Activated CD4-positive, alpha-beta memory T cell treated with anti-CD3 and anti-CD28 coated beads, Interleukin-2, amount 10 ng/mL, durations not matched to agents 7 days and 5 days (primary cell): ENCODE results near the gene TLX2. TPM values are rescaled to one million over a fixed set of nuclear protein-coding genes. Genes with fewer than 3 reads are reported as not detected.
A peak's percentile ranks its signal among the peaks of the same experiment; 100 is the strongest.

ENCODE experiments used
- CTCF ChIA-PET: fragments of 350-600 bp; sonication (Branson Sonifier 250); formaldehyde crosslinking; loops from one replicate; lab custom pipeline; 2021; ENCODE audit warnings: antibody characterized with exemption, inconsistent platforms; lab: Charles Lee
- POLR2A ChIA-PET: fragments of 350-600 bp; sonication (Branson Sonifier 250); formaldehyde crosslinking; loops from one replicate; lab custom pipeline; 2021; ENCODE audit warnings: antibody characterized with exemption; lab: Charles Lee
- DNase-seq: peaks from one replicate; pipeline ENCODE4 v3.0.0-alpha.2; 2020
- H3K27ac Mint-ChIP-seq: one replicate; pipeline ENCODE4 v1.8.0; 2021; ENCODE audit warnings: mild to moderate bottlenecking, mixed read lengths
- H3K27me3 Mint-ChIP-seq: one replicate; pipeline ENCODE4 v1.8.0; 2021; ENCODE audit warnings: mixed read lengths
- H3K36me3 Mint-ChIP-seq: one replicate; pipeline ENCODE4 v1.8.0; 2021; ENCODE audit warnings: low read depth, mixed read lengths
- H3K4me1 Mint-ChIP-seq: one replicate; pipeline ENCODE4 v1.8.0; 2021; ENCODE audit warnings: mixed read lengths
- H3K4me3 Mint-ChIP-seq: one replicate; pipeline ENCODE4 v1.8.0; 2021; ENCODE audit warnings: mild to moderate bottlenecking, mixed read lengths
- H3K9me3 Mint-ChIP-seq: one replicate; pipeline ENCODE4 v1.8.0; 2021; ENCODE audit warnings: mixed read lengths
- total RNA-seq, 2 experiments: library from RNA; stranded (reverse); gene quantifications; one replicate each; pipeline ENCODE4 v1.2.3, GENCODE V29; 2021

The TLX2 gene
- total RNA-seq, 2 experiments from 2014 or later = 2.6 to 3.3 TPM

DNA sequence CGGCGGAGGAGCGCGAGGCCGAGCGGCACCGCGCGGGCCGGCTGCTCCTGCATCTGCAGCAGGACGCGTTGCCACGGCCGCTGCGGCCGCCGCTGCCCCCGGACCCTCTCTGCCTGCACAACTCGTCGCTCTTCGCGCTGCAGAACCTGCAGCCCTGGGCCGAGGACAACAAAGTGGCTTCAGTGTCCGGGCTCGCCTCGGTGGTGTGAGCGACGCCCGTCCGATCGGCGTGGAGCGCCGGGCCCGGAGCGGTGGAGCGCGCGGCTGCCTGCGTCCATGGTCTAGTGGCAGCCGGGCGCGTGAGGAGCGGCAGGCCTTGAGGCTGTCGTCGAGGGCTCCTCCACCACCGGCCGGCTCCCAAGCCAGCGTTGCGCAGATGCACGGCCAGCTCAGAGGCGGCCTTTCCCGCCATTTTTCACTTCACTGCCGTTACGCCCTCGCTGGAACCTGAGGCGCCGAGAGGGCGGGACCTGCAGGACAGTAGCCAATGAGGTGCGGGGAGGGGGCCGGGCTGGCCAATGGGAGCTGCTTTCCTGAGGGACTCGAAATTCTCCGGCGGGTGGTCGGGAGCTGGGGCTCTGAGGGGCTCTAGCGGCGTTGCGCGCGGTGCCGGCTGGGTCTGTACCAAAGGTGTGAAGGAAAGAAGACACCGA, 1.9 kb downstream of the TLX2 start:
- H3K4me3 Mint-ChIP-seq = peak overlapping the region; percentile 64
- no peaks in the 10 kb centered on the region for H3K9me3 Mint-ChIP-seq
- H3K27me3 Mint-ChIP-seq = peaks cover 80% of the 10 kb centered on the region
- H3K27ac Mint-ChIP-seq = no peak overlapping the region
- peaks cover 10% of the 10 kb centered on the region for H3K36me3 Mint-ChIP-seq
- peaks cover 35% of the 10 kb centered on the region for H3K4me1 Mint-ChIP-seq
- DNase-seq = peak; percentile 81
- POLR2A ChIA-PET = interaction anchor here (0.7 to 6.9 kb wide), 9 partner anchors 7 to 73 kb away, joined by 3 to 64 read pairs (median 11); partner anchors contain the start of genes AUP1, CCDC142, HTRA2 and LBX2
- CTCF ChIA-PET = interaction anchor here (1.3 kb wide), 1 partner anchor 33 kb away, joined by 4 read pairs; the partner anchor contains the start of genes CCDC142 and TTC31

DNA sequence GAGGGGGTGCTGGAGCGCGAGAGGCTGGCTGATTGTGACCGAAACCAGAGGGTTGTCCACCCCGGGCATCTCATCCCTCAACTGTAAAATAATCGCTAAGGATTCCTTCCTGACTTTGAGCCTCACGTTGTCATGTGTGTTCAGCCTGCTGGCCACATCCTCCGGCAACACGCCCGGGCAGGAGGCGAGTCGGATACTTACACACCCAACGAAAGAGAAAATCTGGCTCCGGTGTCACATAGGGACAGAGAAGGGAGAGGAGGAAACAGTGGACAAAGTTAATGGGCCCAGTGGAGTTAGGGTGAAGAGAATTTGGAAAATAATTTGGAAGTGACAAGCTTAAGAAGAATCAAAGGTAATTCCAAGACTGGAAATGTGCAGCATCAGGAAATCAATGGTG, 2.4 kb downstream of the TLX2 start:
- H3K4me3 Mint-ChIP-seq = peak overlapping the region; percentile 64
- ChIA-PET POLR2A (interaction anchor here (0.7 to 6.9 kb wide), 9 partner anchors 8 to 73 kb away, joined by 3 to 64 read pairs (median 11); partner anchors contain the start of genes AUP1, CCDC142, HTRA2 and LBX2), CTCF (interaction anchor here (1.3 kb wide), 1 partner anchor 34 kb away, joined by 4 read pairs; the partner anchor contains the start of genes CCDC142 and TTC31)
- no peak for DNase-seq
- H3K9me3 Mint-ChIP-seq = no peaks in the 10 kb centered on the region
- H3K27me3 Mint-ChIP-seq = peaks cover 75% of the 10 kb centered on the region
- no peak overlapping the region for H3K27ac Mint-ChIP-seq
- H3K4me1 Mint-ChIP-seq = peaks cover 30% of the 10 kb centered on the region
- peaks cover 10% of the 10 kb centered on the region for H3K36me3 Mint-ChIP-seq

DNA sequence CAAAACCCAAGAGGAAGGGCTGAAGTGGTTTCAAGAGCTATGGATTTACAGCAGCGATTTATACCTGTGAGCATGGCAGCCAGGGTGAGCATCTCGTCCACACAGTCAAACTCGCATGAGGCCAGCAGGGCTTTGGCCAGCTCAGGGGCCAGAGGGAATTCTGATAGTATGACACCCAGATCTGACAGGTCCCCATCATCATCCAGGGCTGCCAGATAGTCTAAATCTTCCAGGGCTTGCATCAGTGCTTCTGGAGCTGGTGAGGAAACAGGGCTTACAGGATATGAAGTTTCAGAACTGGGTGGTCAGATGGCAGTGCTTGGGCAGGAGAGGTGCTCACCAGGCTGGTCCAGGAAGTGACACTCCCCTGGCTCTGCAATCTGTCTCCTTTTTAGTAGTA, 8.3 kb downstream of the TLX2 start:
- no peaks in the 10 kb centered on the region for H3K9me3 Mint-ChIP-seq
- H3K27ac Mint-ChIP-seq = no peak overlapping the region
- H3K27me3 Mint-ChIP-seq = peaks cover 40% of the 10 kb centered on the region
- DNase-seq = no peak
- no peak overlapping the region for H3K4me3 Mint-ChIP-seq
- ChIA-PET POLR2A (interaction anchor here (0.9 to 1.5 kb wide), 5 partner anchors 8 to 48 kb away, joined by 3 to 6 read pairs (median 3); no protein-coding TSS in a partner anchor), CTCF (interaction anchor here (1.0 to 1.5 kb wide), 3 partner anchors 13 to 64 kb away, joined by 3 to 5 read pairs (median 4); partner anchors contain the start of genes CCDC142 and TTC31)
- H3K4me1 Mint-ChIP-seq = peaks cover 34% of the 10 kb centered on the region
- peaks cover 22% of the 10 kb centered on the region for H3K36me3 Mint-ChIP-seq

DNA sequence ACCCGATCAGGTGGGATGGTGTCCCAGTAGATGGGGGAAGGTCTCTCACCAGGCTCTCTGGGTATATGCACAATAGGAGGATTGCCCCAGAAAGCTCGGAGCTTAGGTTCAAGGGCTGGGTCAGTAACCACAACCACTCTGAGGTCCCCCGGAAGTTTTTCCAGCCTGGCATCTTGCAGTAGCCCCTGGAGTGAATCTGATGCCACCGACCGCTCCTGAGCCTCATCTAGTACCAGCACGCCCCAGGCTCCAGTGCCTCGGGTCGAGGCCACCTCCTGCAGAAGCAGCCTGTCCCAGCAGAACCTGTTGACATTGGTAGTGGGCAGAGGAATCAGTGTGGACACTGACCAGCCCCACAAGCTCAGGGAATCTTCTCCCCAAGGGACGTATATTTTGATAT, 9.8 kb downstream of the TLX2 start:
- ChIA-PET CTCF (interaction anchor here (0.8 kb wide), 1 partner anchor 20 kb away, joined by 3 read pairs; no protein-coding TSS in a partner anchor), POLR2A (no interaction called here)
- Mint-ChIP-seq H3K27ac (no peak overlapping the region), H3K4me3 (no peak overlapping the region), H3K9me3 (no peaks in the 10 kb centered on the region), H3K4me1 (peaks cover 49% of the 10 kb centered on the region), H3K36me3 (peaks cover 36% of the 10 kb centered on the region), H3K27me3 (peaks cover 25% of the 10 kb centered on the region)
- DNase-seq = no peak

DNA sequence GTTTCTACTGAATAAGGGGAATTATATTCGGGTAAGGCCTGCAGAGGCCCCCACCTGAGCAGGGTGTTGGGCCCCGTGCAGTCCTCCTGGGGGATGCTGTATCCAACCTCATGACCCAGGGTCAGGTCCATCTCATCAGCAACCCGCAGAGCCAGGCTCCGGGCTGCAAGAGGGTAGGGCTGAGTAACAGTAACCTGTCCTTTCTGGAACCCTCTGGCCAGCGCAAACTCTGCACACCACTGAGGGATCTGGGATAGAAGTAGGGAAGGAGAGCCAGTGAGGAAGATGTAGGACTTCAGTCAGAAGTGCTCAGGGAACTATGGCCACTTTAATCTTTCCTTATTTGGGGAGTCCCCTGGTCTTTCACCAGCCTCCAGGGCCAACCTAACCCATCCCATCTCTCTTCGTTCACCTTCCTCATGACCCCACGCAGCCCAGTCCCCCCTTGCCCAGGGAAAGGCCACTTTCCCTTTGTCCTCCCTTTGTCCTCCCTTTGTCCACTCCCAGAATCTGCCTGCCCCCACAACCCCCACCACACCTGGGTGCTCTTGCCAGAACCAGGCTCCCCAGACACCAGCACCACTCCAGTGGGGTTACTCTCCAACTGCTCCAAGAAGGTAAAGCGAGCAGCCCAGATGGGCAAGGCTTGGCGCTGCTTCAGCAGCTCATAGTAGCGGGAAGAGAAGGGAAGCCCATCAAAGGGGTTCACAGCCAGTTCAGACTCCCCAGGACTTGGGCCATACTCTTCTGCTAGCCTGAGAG, 10.9 kb downstream of the TLX2 start:
- DNase-seq = no peak
- ChIA-PET CTCF (no interaction called here), POLR2A (interaction anchor here (0.6 to 1.7 kb wide), 3 partner anchors 21 to 61 kb away, joined by 3 to 4 read pairs (median 3); partner anchors contain the start of gene LBX2)
- Mint-ChIP-seq H3K9me3 (no peaks in the 10 kb centered on the region), H3K4me1 (peaks cover 50% of the 10 kb centered on the region), H3K27ac (no peak overlapping the region), H3K36me3 (peaks cover 38% of the 10 kb centered on the region), H3K27me3 (peaks cover 13% of the 10 kb centered on the region), H3K4me3 (no peak overlapping the region)

DNA sequence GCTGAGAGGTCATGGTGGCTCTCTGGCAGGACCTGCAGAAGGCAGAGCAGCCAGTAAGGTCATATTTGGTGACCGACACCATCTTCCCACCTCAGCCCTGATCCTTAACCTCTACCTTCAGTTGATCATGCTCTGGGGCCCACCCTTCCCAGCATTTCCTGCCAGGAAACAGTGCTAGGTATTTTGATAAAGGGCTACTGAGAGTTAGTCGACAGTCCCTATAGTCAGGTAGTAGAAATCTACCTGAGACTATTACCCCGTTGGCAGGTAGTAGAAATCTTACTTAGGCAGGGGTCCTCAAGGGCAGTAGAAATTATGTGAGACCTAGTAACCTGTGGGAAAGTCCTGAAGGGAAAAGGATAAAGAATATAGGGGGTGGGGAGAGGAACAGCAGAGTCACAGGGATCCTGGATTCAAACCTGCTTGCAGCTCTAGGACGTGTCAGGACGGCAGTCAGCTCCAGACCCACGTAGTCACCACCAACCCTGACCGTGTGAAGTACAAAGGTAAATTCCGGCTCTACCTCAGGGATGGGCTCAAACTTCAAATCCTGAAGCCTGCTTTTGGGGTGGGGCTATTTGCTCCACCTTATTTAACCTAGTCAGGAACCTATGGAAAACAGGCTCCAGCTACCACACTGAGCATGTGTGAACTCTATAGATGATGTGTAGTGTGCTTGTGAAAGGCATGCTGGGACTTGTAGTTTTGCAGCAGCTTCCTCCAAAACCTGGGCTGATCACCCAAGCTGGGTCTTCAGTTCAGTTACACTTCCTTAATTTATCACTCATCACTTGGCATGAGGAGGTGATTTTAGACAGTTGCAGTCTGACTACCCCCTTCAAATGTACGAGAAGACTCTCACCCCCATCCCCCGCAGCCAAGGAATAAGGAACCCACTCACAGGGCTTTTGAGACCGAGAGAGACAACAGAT, 11.7 kb downstream of the TLX2 start, which contains the start of gene DQX1:
TSS of gene DQX1 (minus strand) at position 515 of the 932 bp plus-strand sequence. CDS start at position 13, 502 bp downstream.
- CTCF ChIA-PET = interaction anchor here (0.7 to 1.1 kb wide), 4 partner anchors 43 to 344 kb away, joined by 3 to 9 read pairs (median 3); partner anchors contain the start of genes CCDC142, MRPL53 and TTC31
- POLR2A ChIA-PET = interaction anchor here (0.6 to 1.7 kb wide), 10 partner anchors 11 to 67 kb away, joined by 3 to 10 read pairs (median 3); partner anchors contain the start of genes CCDC142, LBX2, MRPL53 and TLX2
- DNase-seq = peak; percentile 39
- peaks cover 45% of the 10 kb centered on the region for H3K36me3 Mint-ChIP-seq
- H3K4me1 Mint-ChIP-seq = peaks cover 55% of the 10 kb centered on the region
- H3K9me3 Mint-ChIP-seq = no peaks in the 10 kb centered on the region
- H3K27me3 Mint-ChIP-seq = peaks cover 10% of the 10 kb centered on the region
- no peak within 1 kb of the TSS for H3K4me3 Mint-ChIP-seq
- H3K27ac Mint-ChIP-seq = no peak within 1 kb of the TSS

DNA sequence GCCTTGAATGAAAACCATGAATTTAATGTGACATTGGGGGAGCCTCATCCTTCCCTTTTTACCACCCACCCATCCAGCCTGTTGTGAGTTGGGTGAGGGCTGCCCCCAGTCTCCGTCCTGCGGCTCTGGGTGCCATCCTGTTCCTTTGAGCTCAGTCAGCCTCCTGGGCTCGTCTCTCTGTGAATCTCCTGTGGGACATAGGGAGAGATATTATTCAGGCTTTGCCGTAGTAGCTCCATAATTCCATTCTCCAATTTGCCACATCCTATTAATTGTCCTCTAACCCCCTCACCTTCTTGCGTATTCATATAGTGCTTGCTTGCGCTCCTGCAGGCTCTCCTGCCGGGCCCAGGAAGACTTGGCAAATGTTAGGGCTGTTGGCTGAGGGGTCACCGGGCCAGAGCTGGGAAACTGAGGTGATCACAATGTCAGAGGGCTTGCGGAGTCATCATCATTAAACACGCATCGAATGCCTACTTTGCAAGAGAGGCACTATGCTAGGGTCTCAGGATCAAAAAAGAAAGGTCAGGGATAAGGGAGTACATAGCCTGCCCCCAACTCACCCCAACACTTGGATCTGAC, 12.5 kb downstream of the TLX2 start:
- CTCF ChIA-PET = interaction anchor here (0.7 to 7.1 kb wide), 4 partner anchors 44 to 345 kb away, joined by 3 to 90 read pairs (median 6); partner anchors contain the start of genes CCDC142, MRPL53 and TTC31
- H3K36me3 Mint-ChIP-seq = peaks cover 46% of the 10 kb centered on the region
- H3K4me3 Mint-ChIP-seq = no peak overlapping the region
- DNase-seq = no peak
- peaks cover 63% of the 10 kb centered on the region for H3K4me1 Mint-ChIP-seq
- POLR2A ChIA-PET = interaction anchor here (0.8 to 6.5 kb wide), 10 partner anchors 12 to 68 kb away, joined by 3 to 52 read pairs (median 4); partner anchors contain the start of genes CCDC142, LBX2, MRPL53 and PCGF1
- no peak overlapping the region for H3K27ac Mint-ChIP-seq
- no peaks in the 10 kb centered on the region for H3K9me3 Mint-ChIP-seq
- peaks cover 6% of the 10 kb centered on the region for H3K27me3 Mint-ChIP-seq

DNA sequence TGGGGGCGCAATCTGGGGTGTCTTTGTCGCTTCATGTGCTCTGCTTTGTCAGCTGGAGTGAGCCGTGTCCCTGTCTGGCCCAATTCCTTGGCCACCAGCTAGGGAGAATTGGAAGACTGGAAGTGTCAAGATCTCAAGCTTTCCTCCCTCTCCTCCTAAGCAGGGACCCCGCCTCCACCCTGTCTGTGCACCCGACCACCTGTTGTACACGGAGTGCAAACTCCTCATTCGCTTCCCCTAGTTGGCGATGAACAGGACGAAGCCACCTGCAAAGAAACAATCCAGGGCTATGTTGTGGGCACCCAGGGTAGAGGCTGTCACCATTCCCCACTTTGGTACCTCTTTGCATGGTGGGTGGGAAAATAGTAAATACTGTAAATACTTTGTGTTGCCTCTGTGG, 13.5 kb downstream of the TLX2 start:
- CTCF ChIA-PET = interaction anchor here (7.1 kb wide), 1 partner anchor 45 kb away, joined by 90 read pairs; the partner anchor contains the start of genes CCDC142 and TTC31
- peaks cover 61% of the 10 kb centered on the region for H3K4me1 Mint-ChIP-seq

DNA sequence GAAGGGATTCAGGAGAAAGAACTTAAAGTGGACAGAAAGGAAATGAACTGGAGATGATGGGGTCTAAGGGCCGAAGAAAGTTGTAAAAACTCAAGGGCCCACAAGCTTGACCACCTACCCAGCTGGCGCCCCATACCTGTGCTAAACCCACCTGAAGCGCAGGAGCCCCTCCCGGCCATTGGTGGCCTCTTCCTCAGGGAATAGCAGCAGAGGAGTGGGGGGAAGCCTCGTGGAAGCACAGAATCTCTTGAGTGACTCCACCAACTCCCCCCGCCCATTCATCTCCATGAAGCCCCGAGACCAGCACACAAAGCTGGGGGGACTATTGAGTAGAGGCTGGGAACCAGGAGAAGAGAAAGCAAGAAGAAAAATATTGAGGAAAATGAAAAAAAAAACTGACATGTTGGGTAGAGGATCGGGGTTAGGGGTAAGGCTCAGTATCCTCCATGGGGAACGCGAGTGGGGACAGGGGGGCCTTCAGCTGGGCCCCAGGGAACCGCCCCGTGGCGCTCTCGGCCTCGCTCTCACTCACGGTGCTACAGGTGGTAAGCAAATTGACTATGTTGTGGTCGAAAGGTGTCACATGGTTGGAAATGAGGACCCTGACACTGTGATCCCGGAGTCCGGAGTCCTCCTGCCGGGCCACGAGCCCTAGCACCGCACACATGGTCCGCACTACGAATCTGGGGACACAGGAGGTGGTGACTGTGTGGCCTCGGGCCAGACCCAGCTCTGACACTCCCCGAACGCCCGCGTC, 14.5 kb downstream of the TLX2 start:
- DNase-seq = no peak
- Mint-ChIP-seq H3K36me3 (peaks cover 60% of the 10 kb centered on the region), H3K4me1 (peaks cover 55% of the 10 kb centered on the region), H3K9me3 (no peaks in the 10 kb centered on the region), H3K4me3 (peak overlapping the region; percentile 97), H3K27me3 (no peaks in the 10 kb centered on the region), H3K27ac (peak overlapping the region; percentile 96)
- ChIA-PET POLR2A (interaction anchor here (0.6 to 6.5 kb wide), 24 partner anchors 8 to 306 kb away, joined by 3 to 66 read pairs (median 6); partner anchors contain the start of genes CCDC142, DOK1, HK2 and INO80B), CTCF (interaction anchor here (0.8 to 7.1 kb wide), 6 partner anchors 9 to 70 kb away, joined by 3 to 109 read pairs (median 15); partner anchors contain the start of genes CCDC142, MRPL53, TTC31 and WBP1)

More for the DNA sequence above, 13.5 kb downstream of the TLX2 start:
- DNase-seq = no peak
- peak overlapping the region; percentile 97 for H3K4me3 Mint-ChIP-seq
- peak overlapping the region; percentile 96 for H3K27ac Mint-ChIP-seq
- H3K36me3 Mint-ChIP-seq = peaks cover 55% of the 10 kb centered on the region
- no peaks in the 10 kb centered on the region for H3K27me3 Mint-ChIP-seq
- H3K9me3 Mint-ChIP-seq = no peaks in the 10 kb centered on the region
- POLR2A ChIA-PET = interaction anchor here (0.6 to 6.5 kb wide), 5 partner anchors 14 to 61 kb away, joined by 3 to 57 read pairs (median 3); partner anchors contain the start of genes CCDC142, LBX2, PCGF1 and TTC31
